Measurements from ENCODE around the gene CMTM7.
A peak's percentile ranks its signal among the peaks of the same experiment; 100 is the strongest.

Gene CMTM7

DNA sequence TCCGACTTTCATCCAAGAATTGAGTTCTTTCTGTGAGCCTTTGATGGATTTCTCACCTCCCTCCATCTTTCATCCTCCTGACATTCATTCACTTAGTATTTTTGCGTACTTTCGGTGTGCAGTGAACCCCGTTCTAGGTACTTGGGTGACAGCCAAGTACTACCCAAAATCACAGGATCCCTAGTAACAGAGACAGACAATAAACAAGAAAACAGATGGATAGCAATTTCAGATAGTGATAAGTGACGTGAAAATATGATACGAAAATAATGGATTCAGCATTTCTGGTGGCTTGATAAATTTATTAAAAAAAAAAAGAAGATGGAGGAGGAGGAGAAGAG is 111.3 kb downstream of the CMTM7 start:
- peak overlapping the region; percentile 71 for H3K4me3 ChIP-seq (ENCODE audit: severe bottlenecking)
- TF ChIP-seq, protein P1, sequence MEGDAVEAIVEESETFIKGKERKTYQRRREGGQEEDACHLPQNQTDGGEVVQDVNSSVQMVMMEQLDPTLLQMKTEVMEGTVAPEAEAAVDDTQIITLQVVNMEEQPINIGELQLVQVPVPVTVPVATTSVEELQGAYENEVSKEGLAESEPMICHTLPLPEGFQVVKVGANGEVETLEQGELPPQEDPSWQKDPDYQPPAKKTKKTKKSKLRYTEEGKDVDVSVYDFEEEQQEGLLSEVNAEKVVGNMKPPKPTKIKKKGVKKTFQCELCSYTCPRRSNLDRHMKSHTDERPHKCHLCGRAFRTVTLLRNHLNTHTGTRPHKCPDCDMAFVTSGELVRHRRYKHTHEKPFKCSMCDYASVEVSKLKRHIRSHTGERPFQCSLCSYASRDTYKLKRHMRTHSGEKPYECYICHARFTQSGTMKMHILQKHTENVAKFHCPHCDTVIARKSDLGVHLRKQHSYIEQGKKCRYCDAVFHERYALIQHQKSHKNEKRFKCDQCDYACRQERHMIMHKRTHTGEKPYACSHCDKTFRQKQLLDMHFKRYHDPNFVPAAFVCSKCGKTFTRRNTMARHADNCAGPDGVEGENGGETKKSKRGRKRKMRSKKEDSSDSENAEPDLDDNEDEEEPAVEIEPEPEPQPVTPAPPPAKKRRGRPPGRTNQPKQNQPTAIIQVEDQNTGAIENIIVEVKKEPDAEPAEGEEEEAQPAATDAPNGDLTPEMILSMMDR (IDR thresholded peaks at IDR 0.05; ENCODE audit: poor library complexity, severe bottlenecking): no peak
- no peaks in the 10 kb centered on the region for H3K9me3 ChIP-seq (ENCODE audit: severe bottlenecking)
- DNase-seq (ENCODE audit: low spot score) (no peak), ATAC-seq (ENCODE audit: low read depth) (no peak)
- H3K36me3 ChIP-seq (ENCODE audit: low read depth): no peaks in the 10 kb centered on the region
- peak overlapping the region; percentile 59 for H3K27ac ChIP-seq (ENCODE audit: poor library complexity, severe bottlenecking)
- no peaks in the 10 kb centered on the region for H3K4me1 ChIP-seq (ENCODE audit: insufficient read depth, poor library complexity, severe bottlenecking)
- no peaks in the 10 kb centered on the region for H3K27me3 ChIP-seq (ENCODE audit: insufficient read depth, poor library complexity, severe bottlenecking)

Measured in RWPE2 (cell line).